ENCODE measurements around the gene FAHD2B.
"Not testable (repeated sequence)": the region's sequence is repeated elsewhere in the genome, so short reads cannot be mapped to it uniquely, and the experiment has no call there.

GRCh38 chr2:97083516-97083915, 11.2 kb downstream of the FAHD2B start:
- not testable (repeated sequence) for TF ChIP-seq CTCF, POLR2A (IDR thresholded peaks at IDR 0.05)
